T-helper 22 cell (primary cell): ENCODE measurements around the gene DISP3.

ENCODE experiments used
- DNase-seq: peaks from one replicate; pipeline ENCODE4 v3.0.0-alpha.2; 2020; ENCODE audit warnings: low read depth

The DISP3 gene

GRCh38 chr1:11456965-11457364, 22.0 kb upstream of the DISP3 start:
- no peak for DNase-seq

GRCh38 chr1:11458811-11459275, 20.1 kb upstream of the DISP3 start:
- DNase-seq, result no peak

DNA sequence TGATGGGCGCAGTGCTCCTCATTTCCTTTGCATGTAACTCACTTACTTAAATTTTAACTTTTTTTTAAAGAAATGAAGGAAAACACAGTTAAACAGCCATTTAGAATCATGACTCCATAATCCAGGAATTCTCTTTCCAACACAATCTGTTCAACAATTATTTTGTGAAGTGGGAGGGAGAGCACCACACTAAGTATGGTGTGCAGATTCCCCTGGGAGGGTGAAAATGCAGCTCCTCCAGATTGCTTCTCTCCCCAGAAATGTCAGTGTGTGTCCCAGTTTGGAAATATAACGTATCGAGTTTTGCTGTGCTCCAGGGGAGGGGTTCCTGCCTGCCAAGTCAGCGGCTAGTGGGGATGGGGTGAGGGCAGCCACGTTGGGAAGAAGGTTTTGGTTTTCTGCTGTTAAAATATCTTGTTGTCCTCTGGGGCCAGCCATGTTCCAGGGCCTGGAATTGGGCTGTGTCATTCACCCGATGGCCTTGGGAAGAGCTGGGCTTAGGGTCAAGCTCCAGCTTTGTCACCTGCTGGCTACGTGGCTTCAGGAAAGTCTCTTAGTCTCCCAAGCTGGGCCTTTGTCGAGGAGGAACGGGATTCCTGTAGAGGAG, 17.3 kb upstream of the DISP3 start:
- DNase-seq, result no peak

DNA sequence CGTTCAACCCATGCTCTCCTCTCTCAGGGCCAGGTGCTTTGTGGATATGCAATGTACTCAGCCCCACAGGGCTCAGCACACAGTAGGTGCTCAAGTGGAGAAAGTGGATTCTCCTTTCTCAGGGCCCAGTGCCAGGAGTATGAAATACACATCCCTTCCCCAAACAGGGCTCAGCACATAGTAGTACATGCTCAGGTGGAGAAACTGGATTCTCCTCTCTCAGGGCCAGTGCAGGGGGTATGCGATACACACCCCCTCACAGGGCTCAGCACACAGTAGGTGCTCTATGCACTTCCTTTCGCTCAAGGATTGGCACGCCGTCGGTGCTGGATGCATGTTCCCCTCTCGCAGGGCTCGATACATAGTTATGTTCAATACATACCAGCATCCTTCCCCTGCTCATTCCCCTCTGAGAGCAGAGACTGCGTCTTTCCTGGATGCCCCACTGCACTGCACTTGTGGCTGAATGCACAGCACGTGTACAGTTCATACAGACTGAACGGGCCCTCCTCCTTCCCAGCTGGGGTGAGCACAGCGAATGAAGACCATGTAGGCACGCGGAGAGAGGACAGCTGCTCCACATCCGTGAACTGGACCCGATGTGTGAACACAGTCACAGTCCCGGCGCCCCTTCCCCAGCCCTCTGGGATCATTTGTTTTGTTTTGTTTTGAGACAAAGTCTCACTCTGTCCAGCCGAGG, 16.6 kb upstream of the DISP3 start:
- DNase-seq, result no peak

DNA sequence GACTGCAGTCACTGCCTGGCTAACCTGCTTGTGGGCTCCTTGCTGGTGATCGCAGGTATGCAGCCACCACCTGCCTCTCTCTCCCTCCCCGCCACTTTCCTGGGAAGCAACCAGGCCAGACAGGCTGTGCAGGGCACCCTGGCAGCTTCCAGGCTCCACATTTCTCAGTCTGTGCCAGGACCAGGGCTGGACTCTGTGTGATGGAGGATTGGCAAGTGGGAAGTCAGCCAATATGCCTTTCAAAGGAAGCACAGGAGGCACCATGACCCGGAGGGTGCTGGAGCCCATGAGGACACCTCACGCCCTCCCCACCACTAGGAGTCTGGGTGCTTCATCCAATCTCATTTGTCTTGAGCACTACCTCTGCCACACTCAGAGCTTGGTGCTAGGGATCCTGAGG, 15.8 kb upstream of the DISP3 start:
- no peak for DNase-seq

DNA sequence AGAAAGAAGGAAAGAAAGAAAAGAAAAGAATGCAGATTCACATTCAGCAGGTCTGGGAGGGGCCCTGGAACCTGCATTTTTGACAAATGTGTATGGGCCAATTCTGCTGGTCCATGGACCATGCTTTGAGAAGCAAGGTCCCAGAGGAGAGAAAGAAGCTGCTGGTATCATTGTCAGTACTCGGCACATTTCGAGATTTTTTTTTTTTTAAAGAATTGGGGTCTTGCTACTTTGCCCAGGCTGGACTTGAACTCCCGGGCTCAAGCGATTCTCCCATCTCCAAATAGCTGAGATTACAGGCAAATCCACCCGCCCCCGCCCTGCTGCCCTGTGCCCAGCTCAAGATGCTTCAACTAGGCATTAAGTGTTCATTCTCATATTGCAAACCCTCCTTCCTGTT, 13.6 kb upstream of the DISP3 start:
- no peak for DNase-seq

GRCh38 chr1:11466416-11466815, 12.5 kb upstream of the DISP3 start:
- DNase-seq, result no peak

DNA sequence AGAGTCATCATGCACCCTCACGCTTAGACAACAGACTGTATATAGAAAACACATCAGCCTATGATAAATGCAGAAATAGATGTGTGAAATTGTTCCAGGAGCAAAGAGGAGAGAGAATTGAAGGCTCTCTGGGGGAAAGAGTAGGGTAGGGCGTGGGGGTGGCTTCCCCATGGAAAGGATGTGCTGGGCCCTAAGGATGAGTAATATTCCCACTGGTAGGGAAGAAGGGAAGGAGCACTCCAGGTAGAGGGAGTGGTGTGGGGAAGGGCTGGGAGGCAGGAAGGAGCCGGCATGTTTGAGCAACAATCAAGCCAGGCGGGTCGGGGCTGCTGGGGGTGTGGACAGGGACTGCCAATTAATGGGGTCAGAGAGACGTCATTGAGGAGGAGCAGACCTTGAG, 10.1 kb upstream of the DISP3 start:
- DNase-seq, result no peak

DNA sequence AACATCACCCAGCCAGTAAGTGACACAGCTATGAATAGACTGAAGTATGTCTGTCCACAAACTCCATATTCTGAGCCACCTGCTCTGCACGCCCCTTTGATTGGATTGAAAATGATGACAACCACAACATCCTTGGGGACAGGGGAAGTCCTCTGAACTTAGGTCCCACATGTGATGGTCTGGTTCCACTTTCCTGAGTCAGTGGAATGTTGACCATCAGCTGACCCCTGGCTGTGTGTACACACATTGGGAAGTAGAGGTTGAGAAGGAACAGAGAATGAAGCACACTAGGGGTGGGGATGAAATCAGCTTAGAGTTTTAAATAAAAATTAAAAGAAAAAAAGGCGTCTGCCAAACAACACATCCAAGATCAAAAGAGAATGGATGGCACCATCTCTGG, 8.0 kb upstream of the DISP3 start:
- DNase-seq, result no peak

- DNase-seq, result no peak
These were observed 7.5 kb upstream of the DISP3 start for GRCh38 chr1:11471473-11471872.

DNA sequence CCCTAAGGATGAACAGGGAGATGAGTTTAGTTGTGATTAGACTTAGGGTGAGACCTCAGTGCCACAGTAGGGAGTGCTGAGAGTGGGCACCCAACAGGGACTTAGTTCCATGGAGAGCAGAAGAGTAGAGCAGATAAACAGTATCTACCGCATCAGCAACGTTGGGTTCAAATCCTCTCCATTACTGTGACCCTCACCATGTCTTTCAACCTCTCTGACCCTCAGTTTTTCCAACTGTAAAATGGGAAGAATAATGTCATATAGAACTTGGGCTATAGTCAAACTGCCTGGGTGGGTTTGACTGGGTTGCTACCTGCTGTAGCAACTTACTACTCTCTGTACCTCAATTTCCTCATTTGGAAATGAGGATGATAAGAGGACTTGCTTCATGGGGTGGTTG, 6.7 kb upstream of the DISP3 start:
- DNase-seq, result no peak

DNA sequence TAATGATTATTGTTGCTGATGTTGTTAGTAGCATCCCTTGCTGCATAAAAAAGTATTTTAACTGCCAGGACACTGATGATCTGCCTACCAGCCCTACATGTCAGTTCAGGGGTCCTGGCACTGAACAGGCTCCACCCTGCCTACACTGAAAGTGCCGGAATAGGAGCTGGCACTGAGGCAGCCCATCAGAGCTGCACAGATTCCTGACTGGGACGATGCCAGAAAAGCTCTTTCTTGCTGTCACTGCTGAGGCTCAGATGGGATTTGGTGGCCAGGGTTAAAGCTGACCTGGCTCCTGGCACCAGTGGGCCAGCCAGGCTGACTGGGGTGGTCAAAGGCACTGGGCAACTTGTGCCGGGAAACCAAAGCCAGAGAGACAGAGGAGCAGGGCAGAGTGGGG, 6.2 kb upstream of the DISP3 start:
- no peak for DNase-seq

GRCh38 chr1:11473491-11474034, 5.4 kb upstream of the DISP3 start:
- DNase-seq, result no peak

DNA sequence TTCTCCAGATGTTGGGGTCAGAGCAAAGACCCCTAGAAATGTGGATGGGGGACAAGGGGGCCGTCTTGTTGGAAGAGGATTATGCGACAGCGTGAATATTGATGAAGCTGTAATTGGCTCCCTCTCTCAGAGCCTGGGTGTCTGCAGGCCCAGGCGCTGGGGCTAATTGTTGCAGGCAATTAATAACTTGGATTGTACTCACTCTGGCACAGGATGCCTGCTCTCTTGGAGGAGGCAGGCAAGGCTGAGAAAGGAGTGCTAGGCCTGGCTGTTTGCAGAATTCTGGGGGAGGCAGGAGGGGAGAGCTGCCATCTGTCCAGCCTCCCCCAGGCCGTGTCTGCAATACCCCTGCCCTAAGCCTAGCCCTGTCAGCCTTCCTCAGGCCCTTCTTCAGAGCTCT, 4.1 kb upstream of the DISP3 start:
- DNase-seq, result no peak

GRCh38 chr1:11475748-11476147, 3.2 kb upstream of the DISP3 start:
- no peak for DNase-seq

- DNase-seq, result no peak
These were observed 522 bp downstream of the DISP3 start for GRCh38 chr1:11479375-11479979.

DNA sequence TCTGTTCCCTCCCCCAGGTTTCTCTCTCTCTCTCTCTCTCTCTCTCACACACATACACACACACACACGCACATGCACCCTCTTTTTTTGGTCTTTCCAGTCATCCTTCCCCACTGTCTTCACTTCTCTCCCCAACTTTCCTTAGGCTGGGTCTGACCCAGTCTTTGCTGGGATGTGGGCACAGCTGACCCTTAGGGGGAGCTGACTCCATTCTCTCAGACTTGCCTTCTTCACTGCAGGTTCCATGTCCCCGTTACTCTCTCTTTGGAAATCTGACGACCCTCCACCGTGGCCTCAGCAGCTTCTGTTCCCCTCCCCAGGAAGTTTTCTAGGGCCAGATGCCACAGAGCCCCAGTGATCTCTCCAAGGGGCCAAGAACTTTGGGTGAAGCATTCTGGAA, 2.1 kb downstream of the DISP3 start:
- no peak for DNase-seq

DNA sequence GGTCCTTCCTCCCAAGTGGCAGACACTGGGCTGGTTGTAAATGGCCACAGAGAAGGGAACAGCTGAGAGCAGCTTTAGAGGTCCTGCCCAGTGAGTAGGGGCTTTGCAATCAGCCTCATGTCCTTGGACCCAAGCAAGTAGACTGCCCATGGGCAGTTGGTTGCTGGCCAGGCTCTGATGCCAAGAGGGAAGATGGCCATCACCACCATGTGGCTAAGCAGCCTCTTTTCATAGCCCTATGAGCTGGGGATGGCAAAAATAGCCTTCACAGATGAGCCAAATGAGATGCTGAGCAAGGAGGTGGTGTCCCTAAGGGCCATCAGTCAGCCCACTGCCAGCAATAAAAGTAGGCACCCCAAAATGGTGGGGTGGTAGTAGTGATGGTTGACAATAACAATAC, 3.2 kb downstream of the DISP3 start:
- no peak for DNase-seq

- no peak for DNase-seq
These were observed 3.9 kb downstream of the DISP3 start for GRCh38 chr1:11482701-11483479.

DNA sequence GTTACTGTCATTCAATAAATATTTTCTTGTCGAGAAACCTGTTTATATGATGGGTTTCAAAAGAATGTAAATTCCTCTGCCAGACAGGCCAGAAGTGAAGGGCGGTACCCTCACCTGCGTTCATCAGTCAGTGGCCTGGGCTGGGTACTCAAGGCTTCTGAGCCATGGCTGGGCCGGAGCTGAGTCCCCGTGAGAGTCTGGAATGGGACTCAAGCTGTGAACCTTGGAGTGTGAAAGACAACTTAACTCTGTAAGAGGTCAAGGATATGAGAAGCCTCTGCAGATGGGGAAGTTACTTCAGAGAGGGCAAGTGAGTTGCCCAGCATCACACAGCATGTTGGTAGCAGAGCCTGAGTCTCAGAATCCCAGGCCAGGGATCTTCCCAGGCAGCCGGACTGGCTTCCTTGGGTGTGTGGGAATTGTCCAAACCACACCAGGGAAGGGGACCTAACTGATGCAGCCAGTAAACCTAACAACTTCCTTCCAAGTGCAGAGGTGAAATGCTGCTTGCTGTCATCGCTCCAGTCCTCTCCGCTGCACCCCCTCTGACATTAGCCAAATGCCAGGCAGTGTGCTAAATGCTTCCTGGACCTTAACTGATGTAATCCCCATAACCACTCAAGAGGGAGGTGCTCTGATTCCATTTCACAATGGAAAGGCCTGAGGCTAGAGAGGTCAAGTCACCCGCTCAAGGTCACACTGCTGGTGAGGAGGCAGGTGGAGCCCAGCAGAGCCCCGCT, 4.8 kb downstream of the DISP3 start:
- DNase-seq, result no peak

- no peak for DNase-seq
These were observed 5.3 kb downstream of the DISP3 start for GRCh38 chr1:11484321-11484655.

- no peak for DNase-seq
These were observed 6.2 kb downstream of the DISP3 start for GRCh38 chr1:11485191-11485590.
